NCI-H2081 (cell line): ENCODE measurements around the gene ABCC10.
"Not testable (repeated sequence)": the region's sequence is repeated elsewhere in the genome, so short reads cannot be mapped to it uniquely, and the experiment has no call there.

Experiments
- DNase-seq, 2 experiments: peaks; one replicate each; lab custom pipeline; 2025; lab: John Stamatoyannopoulos, UW

The ABCC10 gene

DNA sequence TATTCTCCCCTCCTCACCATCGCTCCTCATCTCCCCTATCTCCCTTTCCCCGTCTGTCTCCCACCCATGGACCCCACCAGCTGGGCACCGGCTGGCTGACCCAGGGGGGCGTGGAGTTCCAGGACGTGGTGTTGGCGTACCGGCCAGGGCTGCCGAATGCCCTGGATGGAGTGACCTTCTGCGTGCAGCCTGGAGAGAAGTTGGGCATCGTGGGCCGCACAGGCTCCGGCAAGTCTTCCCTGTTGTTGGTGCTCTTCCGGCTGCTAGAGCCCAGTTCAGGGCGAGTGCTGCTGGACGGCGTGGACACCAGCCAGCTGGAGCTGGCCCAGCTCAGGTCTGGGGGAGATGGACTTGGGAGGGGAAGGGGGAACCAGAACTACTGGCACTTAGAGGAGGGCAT, 20.3 kb downstream of the ABCC10 start:
- no peak for DNase-seq

GRCh38 chr6:43448916-43449315, 21.6 kb downstream of the ABCC10 start:
- DNase-seq: no peak

GRCh38 chr6:43450699-43451131, 23.4 kb downstream of the ABCC10 start:
- DNase-seq: no peak

- no peak for DNase-seq
These were observed 24.0 kb downstream of the ABCC10 start for GRCh38 chr6:43451348-43451747.

GRCh38 chr6:43451939-43452338, 24.6 kb downstream of the ABCC10 start:
- no peak for DNase-seq

GRCh38 chr6:43452896-43453295, 25.6 kb downstream of the ABCC10 start:
- DNase-seq: no peak

GRCh38 chr6:43453831-43454230, 26.5 kb downstream of the ABCC10 start:
- no peak for DNase-seq

DNA sequence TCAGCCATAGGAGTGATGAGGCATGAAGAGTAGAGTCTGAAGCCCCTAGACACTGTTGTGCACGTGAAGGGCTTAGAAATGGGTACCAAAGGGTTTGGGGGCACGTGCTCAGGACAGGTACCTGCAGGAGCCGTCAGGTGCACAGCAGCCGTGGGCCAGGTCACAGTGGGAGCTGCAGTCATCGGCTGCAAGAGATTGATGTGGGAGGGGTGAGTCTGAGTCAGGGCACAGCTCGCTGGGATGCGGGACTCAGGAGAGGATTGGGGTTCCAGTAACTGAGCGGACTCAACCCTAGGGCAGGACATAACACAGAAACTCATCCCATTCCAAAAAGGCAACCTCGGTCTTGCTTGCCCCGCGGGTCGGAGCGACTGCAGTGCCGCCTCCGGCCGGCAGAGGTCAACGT, 27.0 kb downstream of the ABCC10 start:
- DNase-seq: peak; percentile 48 to 55

DNA sequence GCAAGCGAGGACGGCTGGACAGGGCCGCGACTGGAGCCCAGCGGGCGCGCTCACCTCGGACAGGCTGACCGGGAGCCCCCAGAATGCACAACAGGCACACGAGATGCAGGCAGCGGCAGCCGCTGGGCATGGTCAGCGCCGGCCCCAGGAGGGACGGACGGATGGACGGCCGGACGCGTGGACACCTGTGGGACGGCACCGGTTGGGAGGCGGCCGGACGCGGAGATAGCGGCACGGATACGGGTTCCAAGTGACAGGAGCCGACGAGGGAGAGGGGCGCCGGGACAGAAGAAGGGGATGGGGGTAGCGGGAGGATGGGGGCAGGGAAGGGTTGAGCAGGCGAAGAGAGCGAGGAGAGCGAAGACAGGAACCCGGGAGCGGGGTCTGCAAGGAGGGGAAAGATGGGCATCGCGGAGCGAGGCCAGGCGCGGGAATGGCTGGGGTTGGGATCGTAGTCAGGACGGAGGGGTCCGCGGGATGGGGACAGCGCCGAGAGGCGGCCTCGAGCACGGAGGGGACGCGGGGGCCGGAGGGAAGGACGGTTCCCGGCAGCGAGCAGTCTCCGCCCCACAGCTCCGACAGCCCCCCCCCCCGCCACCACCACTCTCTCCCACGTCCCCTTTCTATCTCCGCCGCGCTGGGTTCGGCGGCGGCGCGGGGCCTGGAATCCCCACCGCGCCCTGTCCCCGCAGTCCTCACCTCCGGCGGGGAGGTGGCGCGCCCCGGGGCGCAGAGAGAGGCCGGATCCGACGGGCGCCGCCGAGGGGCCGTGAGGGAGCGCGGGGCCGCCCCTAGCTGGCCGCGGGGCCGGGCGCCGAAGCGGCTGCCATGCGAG, 27.6 kb downstream of the ABCC10 start:
- peak in 1 of 2 experiments; percentile 7 for DNase-seq

GRCh38 chr6:43455531-43456428, 28.4 kb downstream of the ABCC10 start, which contains the start of gene DLK2:
DLK2 (minus strand) TSS chr6:43455548; CDS start chr6:43454825, 723 bp downstream.
- peak; percentile 7 to 9 for DNase-seq

- no peak for DNase-seq
These were observed 30.3 kb downstream of the ABCC10 start for GRCh38 chr6:43457643-43458042.

DNA sequence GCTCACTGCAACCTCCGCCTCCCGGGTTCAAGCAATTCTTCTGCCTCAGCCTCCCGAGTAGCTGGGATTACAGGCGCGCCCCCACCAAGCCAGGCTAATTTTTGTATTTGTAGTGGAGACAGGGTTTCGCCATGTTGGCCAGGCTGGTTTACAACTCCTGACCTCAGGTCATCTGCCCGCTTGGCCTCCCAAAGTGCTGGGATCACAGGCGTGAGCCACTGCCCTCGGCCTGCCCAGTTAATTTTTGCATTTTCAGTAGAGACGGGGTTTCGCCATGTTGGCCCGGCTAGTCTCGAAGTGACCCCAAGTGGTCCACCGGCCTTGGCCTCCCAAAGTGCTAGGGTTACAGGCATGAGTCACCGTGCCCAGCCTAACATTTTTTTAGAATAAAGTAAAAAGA, 30.8 kb downstream of the ABCC10 start:
- DNase-seq: not testable (repeated sequence)

- no peak for DNase-seq
These were observed 32.2 kb downstream of the ABCC10 start for GRCh38 chr6:43459535-43459934.

GRCh38 chr6:43460032-43460431, 32.7 kb downstream of the ABCC10 start:
- no peak for DNase-seq

DNA sequence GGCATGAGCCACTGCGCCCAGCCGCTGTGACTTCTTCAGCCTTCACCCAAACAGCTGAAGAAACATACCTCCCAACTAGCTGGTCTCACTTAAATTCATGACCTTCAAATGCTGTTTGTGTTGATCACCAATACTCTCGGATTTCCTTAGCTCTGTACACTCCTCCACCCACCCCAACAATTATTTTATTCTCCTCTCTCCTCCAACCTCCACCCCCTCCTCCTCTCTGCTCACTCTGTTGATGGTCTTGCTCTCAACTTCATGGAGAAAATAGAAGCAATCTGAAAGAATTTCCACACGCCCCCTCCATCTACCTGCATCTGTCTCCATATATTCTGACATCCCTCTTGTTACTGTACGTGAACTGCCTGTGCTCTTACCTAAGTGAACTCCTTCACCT, 34.6 kb downstream of the ABCC10 start:
- no peak for DNase-seq

DNA sequence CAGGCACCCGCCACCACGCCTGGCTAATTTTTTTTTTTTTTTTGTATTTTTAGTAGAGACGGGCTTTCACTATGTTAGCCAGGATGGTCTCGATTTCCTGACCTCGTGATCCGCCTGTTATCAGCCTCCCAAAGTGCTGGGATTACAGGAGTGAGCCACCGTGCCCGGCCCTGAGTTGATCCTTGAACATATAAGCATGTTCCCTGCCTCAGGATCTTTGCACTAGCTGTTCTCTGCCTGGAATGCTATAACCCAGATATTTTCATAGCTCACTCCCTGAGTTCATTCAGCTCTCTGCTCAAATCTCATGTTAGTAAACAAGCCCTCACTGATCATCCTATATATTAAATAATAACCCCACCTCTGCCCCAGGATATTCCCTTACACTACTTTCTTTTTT, 37.0 kb downstream of the ABCC10 start:
- no peak for DNase-seq

- no peak for DNase-seq
These were observed 38.6 kb downstream of the ABCC10 start for GRCh38 chr6:43465948-43466347.

GRCh38 chr6:43467265-43467664, 39.9 kb downstream of the ABCC10 start:
- DNase-seq: not testable (repeated sequence)

- DNase-seq: no peak
These were observed 40.4 kb downstream of the ABCC10 start for GRCh38 chr6:43467752-43468151.

- DNase-seq: no peak
These were observed 40.9 kb downstream of the ABCC10 start for GRCh38 chr6:43468240-43468639.

DNA sequence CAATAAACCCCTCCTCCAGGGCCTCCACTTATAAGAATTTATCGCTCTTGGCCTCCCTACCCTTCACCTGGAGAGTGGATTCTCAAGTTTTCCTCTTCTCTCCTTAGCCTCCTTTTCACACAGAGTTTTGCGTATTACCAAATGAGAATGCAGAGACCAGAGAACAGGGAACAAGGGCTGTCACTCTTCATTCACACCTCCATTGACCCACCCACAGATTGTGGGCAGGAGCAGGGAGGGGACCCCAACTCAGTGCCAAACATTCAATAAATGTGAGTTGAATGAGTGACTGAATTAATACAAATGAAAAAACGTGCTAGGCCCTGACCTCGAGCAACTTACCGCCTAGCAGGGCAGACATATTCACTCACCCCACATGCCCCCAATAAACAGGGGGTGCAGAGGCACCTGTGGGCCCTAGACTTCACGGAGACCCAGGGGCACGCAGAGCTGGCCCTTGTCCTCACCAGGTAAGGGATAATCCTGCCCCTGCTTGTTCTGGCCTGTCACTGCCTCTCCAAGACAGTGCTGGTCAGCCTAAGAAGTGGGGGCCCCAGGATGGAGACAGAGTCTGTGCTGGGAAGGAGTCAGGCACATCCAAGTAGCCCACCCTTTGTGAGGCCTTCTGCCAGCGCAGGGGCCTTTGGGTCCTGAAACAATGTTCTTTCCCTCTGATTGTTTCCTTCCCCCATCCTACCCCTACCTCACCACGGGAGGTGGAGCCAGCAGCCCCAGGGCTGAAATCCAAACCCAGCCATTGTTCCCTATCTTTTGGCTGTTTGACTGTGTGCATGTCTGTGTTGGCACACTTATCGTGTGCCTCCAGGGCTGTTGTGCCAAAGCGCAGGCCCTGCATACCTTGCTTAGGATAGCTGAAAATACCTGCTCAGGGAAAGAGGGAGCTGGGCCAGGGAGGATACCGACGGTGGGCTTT, 41.7 kb downstream of the ABCC10 start:
- DNase-seq: peak; percentile 10 to 66

GRCh38 chr6:43469947-43470346, 42.6 kb downstream of the ABCC10 start:
- DNase-seq: no peak
